OCI-LY1 (cell line): ENCODE data around the gene UGT1A10.

Source experiments
- H2AFZ ChIP-seq: fragments of 200-600 bp; sonication (generic), shearing (Covaris generic); 2 replicates; pipeline ENCODE4 v1.6.0; 2014; ENCODE audit warnings: antibody characterized with exemption, mild to moderate bottlenecking, low read length
- H3F3A ChIP-seq: fragments of 200-600 bp; sonication (generic), shearing (Covaris generic); 2 replicates; pipeline ENCODE4 v1.6.0; 2014; ENCODE audit warnings: mild to moderate bottlenecking, antibody characterized with exemption, low read length, moderate library complexity; ENCODE audit not compliant: insufficient read depth
- H3K27ac ChIP-seq: fragments of 200-600 bp; sonication (generic); 2 replicates; pipeline ENCODE4 v1.5.1; 2014; ENCODE audit warnings: low read length, mixed run types, mild to moderate bottlenecking, low read depth; ENCODE audit not compliant: poor library complexity, severe bottlenecking
- H3K27me3 ChIP-seq: fragments of 200-600 bp; sonication (generic); 2 replicates; pipeline ENCODE4 v1.6.0; 2014; ENCODE audit warnings: antibody characterized with exemption, mild to moderate bottlenecking, low read length, moderate library complexity; ENCODE audit not compliant: insufficient read depth
- H3K36me3 ChIP-seq: fragments of 200-600 bp; sonication (generic); 2 replicates; pipeline ENCODE4 v1.6.1; 2014; ENCODE audit warnings: mild to moderate bottlenecking, antibody characterized with exemption, low read length, moderate library complexity, mixed read lengths; ENCODE audit not compliant: insufficient read depth
- H3K4me1 ChIP-seq: fragments of 200-600 bp; sonication (generic); 2 replicates; pipeline ENCODE4 v1.5.1; 2014; ENCODE audit warnings: mild to moderate bottlenecking, low read length, moderate library complexity; ENCODE audit not compliant: insufficient read depth, severe bottlenecking
- H3K4me2 ChIP-seq: fragments of 200-600 bp; sonication (generic), shearing (Covaris generic); 2 replicates; pipeline ENCODE4 v1.6.1; 2014; ENCODE audit warnings: low read length
- H3K4me3 ChIP-seq: fragments of 200-600 bp; sonication (generic); 2 replicates; pipeline ENCODE4 v1.5.1; 2014; ENCODE audit warnings: low read length, low read depth, mild to moderate bottlenecking, mixed read lengths; ENCODE audit not compliant: poor library complexity, severe bottlenecking
- H3K79me2 ChIP-seq: fragments of 200-600 bp; shearing (Covaris generic); 2 replicates; pipeline ENCODE4 v1.6.1; 2016; ENCODE audit warnings: mixed run types, low read length, mixed read lengths; ENCODE audit not compliant: insufficient read depth
- H3K9ac ChIP-seq: fragments of 200-600 bp; sonication (generic), shearing (Covaris generic); 2 replicates; pipeline ENCODE4 v1.6.1; 2014; ENCODE audit warnings: mild to moderate bottlenecking, low read length, mixed read lengths
- H3K9me2 ChIP-seq: fragments of 200-600 bp; sonication (generic), shearing (Covaris generic); 2 replicates; pipeline ENCODE4 v1.6.1; 2014; ENCODE audit warnings: low read depth, mild to moderate bottlenecking, low read length, mixed read lengths
- H3K9me3 ChIP-seq: fragments of 200-600 bp; shearing (Covaris generic); 2 replicates; pipeline ENCODE4 v1.6.1; 2014; ENCODE audit warnings: low read length, mixed read lengths
- H4K20me1 ChIP-seq: fragments of 200-600 bp; sonication (generic), shearing (Covaris generic); 2 replicates; pipeline ENCODE4 v1.6.0; 2016; ENCODE audit warnings: mild to moderate bottlenecking, low read length; ENCODE audit not compliant: insufficient read depth
- EZH2 ChIP-seq: fragments of 200-600 bp; sonication (generic), shearing (Covaris generic); IDR thresholded peaks from 2 replicates; pipeline ENCODE4 v1.8.0; 2017; ENCODE audit warnings: borderline replicate concordance, mixed run types, mild to moderate bottlenecking, antibody characterized with exemption, low read length, moderate library complexity, mixed read lengths
- TF ChIP-seq, protein P1 (sequence below): fragments of 200-600 bp; sonication (generic), shearing (Covaris generic); IDR thresholded peaks from 2 replicates; pipeline ENCODE4 v1.5.1; 2017; ENCODE audit warnings: mild to moderate bottlenecking, antibody characterized with exemption, low read length, moderate library complexity, mixed read lengths

The UGT1A10 gene

DNA sequence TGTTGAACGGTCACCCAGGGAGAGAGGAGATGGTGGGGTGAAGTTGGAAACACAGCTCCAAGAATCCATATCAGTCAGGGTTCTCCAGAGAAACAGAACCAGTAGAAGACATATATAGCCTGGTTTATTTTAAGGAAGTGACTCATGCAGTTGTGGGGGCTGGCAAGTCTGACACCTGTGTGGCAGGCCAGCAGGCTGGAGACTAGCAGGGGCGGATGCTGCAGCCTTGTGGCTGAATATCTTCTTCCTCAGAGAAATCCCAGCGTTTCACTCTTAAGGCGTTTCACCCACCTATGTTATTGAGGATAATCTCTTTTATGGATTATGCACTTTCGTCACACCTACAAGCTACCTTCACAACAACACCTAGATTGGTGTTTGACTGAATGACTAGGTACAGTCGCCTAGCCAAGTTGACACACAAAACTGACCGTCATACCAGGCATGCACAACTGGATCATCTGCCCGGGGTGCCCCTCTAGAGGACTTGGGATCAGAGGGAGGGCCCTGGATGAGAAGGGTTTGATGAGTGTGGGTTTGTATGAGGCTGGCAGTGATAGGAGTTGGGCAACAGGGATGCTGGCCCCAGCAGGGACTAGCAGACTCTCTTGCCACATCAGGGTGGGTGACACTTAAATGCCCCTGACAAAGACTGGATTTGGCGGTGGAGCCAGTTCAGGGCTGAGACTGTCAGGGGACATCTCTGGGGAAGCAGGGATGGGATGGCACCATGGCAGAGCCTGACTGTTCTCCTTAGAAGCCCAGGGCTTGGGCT, 165.3 kb downstream of the UGT1A10 start:
- Histone ChIP-seq H3K4me1 (no peaks in the 10 kb centered on the region), H2AFZ (no peak overlapping the region), H3K36me3 (no peaks in the 10 kb centered on the region), H3K9me3 (no peaks in the 10 kb centered on the region), H3F3A (no peaks in the 10 kb centered on the region), H4K20me1 (no peaks in the 10 kb centered on the region), H3K4me2 (no peak overlapping the region), H3K9me2 (no peaks in the 10 kb centered on the region), H3K27me3 (no peaks in the 10 kb centered on the region), H3K9ac (no peak overlapping the region), H3K4me3 (no peak overlapping the region), H3K27ac (no peak overlapping the region), H3K79me2 (no peaks in the 10 kb centered on the region)
- TF ChIP-seq, protein P1, sequence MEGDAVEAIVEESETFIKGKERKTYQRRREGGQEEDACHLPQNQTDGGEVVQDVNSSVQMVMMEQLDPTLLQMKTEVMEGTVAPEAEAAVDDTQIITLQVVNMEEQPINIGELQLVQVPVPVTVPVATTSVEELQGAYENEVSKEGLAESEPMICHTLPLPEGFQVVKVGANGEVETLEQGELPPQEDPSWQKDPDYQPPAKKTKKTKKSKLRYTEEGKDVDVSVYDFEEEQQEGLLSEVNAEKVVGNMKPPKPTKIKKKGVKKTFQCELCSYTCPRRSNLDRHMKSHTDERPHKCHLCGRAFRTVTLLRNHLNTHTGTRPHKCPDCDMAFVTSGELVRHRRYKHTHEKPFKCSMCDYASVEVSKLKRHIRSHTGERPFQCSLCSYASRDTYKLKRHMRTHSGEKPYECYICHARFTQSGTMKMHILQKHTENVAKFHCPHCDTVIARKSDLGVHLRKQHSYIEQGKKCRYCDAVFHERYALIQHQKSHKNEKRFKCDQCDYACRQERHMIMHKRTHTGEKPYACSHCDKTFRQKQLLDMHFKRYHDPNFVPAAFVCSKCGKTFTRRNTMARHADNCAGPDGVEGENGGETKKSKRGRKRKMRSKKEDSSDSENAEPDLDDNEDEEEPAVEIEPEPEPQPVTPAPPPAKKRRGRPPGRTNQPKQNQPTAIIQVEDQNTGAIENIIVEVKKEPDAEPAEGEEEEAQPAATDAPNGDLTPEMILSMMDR = no peak
- TF ChIP-seq EZH2 = no peak

DNA sequence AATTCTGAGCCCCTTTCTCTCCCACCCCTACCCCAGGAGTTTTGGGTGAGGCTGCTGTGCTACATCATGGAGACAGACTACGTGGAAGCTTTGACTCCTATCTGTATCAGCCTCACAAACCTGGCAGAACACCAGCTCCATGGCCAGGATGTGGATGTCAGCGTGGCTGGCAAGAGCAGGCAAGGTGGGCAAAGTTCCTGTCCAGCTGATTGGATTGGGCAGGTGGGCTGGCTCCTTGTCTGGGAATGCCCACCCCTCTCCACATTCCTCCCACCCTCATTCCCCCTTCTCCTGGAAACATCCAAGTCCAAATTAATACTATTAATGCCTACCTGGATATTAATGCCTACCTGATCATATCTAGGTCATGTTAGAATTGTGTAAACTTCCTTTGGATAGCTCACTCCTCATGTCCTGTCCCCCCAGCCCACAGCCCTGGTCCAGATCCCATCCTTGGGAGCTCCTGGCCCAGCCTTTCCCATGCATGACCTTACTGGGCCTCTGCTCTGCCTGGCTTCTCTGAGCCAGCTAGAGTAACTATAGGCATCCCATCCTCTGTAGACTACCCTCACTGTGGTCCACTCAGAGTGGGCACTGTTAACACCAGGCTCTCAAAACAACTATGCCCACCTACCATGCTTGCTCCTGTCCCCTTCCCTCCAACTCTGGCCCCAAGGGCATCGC, 166.0 kb downstream of the UGT1A10 start:
- H3K9me2 ChIP-seq = no peaks in the 10 kb centered on the region
- H3K79me2 ChIP-seq = no peaks in the 10 kb centered on the region
- no peak overlapping the region for H3K9ac ChIP-seq
- no peak overlapping the region for H3K27ac ChIP-seq
- no peak overlapping the region for H3K4me2 ChIP-seq
- TF ChIP-seq EZH2 = no peak
- TF ChIP-seq, protein P1 = no peak
- H3F3A ChIP-seq = no peaks in the 10 kb centered on the region
- H3K27me3 ChIP-seq = no peaks in the 10 kb centered on the region
- no peak overlapping the region for H3K4me3 ChIP-seq
- no peaks in the 10 kb centered on the region for H3K9me3 ChIP-seq
- H3K36me3 ChIP-seq = no peaks in the 10 kb centered on the region
- no peaks in the 10 kb centered on the region for H3K4me1 ChIP-seq
- no peaks in the 10 kb centered on the region for H4K20me1 ChIP-seq
- no peak overlapping the region for H2AFZ ChIP-seq

DNA sequence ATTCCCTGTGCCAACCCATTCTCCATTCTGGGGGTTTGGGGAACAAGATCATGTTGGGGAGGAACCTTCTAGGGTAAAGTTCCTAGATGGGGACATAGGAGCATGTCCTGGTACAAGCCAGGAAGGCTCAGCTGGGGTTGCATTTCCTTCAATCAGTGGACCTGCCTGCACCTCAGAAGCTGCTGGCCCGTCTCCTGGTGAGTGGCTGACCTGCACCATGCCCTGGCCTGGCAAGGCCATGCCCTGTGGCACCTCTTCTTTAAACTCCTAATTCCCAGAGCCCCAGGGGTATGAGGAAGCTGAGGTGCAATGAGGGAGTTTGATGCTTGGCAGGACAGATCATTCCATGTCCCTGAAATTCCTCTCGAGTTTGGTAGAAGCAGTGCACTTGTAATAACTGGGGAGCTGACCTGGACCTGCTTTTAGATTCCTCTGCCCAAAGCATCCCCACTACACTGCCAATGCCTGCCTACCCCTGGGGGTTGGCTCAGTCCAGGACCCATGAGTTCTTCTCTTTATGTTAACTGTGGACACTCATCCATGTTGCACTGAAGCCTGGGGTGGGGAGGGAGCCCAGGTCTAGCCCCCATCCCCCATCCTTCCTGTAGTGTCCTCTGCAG, 167.2 kb downstream of the UGT1A10 start:
- H4K20me1 ChIP-seq = no peaks in the 10 kb centered on the region
- H3K9me3 ChIP-seq = no peaks in the 10 kb centered on the region
- H3K9me2 ChIP-seq = no peaks in the 10 kb centered on the region
- H3K4me2 ChIP-seq = no peak overlapping the region
- TF ChIP-seq, protein P1 = no peak
- no peak for TF ChIP-seq EZH2
- no peaks in the 10 kb centered on the region for H3K4me1 ChIP-seq
- H3K27ac ChIP-seq = no peak overlapping the region
- no peaks in the 10 kb centered on the region for H3K27me3 ChIP-seq
- no peaks in the 10 kb centered on the region for H3K36me3 ChIP-seq
- H2AFZ ChIP-seq = no peak overlapping the region
- no peaks in the 10 kb centered on the region for H3F3A ChIP-seq
- H3K79me2 ChIP-seq = no peaks in the 10 kb centered on the region
- no peak overlapping the region for H3K9ac ChIP-seq
- no peak overlapping the region for H3K4me3 ChIP-seq
